Kasumi-1 (cell line): ENCODE measurements around the gene POLR1B.
"Not testable (repeated sequence)": the region's sequence is repeated elsewhere in the genome, so short reads cannot be mapped to it uniquely, and the experiment has no call there.

Source experiments
- DNase-seq, 2 experiments: peaks; one replicate each; lab custom pipeline; 2025; lab: John Stamatoyannopoulos, UW

Gene POLR1B, protein sequence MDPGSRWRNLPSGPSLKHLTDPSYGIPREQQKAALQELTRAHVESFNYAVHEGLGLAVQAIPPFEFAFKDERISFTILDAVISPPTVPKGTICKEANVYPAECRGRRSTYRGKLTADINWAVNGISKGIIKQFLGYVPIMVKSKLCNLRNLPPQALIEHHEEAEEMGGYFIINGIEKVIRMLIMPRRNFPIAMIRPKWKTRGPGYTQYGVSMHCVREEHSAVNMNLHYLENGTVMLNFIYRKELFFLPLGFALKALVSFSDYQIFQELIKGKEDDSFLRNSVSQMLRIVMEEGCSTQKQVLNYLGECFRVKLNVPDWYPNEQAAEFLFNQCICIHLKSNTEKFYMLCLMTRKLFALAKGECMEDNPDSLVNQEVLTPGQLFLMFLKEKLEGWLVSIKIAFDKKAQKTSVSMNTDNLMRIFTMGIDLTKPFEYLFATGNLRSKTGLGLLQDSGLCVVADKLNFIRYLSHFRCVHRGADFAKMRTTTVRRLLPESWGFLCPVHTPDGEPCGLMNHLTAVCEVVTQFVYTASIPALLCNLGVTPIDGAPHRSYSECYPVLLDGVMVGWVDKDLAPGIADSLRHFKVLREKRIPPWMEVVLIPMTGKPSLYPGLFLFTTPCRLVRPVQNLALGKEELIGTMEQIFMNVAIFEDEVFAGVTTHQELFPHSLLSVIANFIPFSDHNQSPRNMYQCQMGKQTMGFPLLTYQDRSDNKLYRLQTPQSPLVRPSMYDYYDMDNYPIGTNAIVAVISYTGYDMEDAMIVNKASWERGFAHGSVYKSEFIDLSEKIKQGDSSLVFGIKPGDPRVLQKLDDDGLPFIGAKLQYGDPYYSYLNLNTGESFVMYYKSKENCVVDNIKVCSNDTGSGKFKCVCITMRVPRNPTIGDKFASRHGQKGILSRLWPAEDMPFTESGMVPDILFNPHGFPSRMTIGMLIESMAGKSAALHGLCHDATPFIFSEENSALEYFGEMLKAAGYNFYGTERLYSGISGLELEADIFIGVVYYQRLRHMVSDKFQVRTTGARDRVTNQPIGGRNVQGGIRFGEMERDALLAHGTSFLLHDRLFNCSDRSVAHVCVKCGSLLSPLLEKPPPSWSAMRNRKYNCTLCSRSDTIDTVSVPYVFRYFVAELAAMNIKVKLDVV

DNA sequence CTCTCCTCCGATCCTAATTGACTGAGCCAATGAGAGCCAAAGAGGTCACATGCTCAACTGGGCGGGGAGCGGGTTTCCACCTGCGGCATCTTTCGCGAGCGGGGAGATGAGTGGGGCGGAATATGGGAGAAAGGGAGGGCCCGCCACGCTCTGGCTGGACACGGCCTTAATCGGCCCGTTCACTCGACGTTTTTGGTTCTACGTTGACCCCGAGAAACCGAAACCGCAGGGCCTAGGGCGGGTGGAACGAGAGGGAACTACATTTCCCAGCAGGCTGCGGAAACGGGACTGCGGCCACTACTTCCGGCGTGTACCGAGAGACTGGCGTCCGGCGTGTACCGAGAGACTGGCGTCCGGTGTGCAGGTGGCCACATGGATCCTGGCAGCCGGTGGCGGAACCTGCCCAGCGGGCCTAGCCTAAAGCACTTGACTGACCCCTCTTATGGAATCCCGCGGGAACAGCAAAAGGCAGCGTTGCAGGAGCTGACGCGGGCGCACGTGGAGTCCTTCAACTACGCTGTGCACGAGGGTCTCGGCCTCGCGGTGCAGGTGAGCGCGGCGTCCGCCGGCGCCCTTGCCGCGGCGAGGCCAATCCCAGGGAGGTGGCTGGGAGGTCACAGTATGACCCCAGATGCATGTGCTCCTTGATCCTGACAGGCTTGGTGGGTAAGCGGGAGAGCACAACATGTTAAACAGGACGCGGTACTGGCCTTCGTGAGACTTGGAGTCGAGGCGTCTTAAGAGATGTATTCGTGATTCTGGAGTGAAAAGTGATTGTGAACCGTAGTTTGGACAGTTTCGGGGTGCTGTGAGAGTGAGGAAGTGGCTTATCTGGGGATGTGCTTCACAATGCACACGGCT lies at the start of gene POLR1B:
Gene POLR1B (plus strand): TSS at position 343 of the 861 bp plus-strand sequence. CDS start 30 bp downstream, at position 373.
- peak; percentile 83 to 85 for DNase-seq

DNA sequence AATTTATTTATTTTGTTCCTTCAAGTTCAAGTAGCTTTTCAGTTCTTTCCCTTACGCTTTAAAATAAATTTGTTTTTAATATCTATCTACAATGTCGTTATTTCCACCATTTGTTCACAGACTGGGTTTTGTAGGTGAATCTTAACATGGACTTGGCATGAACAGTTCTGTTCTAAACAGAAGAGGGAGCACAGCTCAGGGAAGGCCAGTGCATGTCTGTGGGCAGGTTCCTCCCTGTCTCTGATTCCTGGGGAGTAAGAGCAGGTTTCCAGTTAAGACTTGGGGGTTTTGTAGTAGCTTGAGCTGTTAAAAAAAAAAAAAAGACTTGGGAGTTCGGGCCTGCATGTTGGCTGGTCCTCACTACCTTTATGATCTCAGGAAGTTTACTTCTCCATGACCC lies 49.2 kb upstream of the POLR1B start:
- peak; percentile 12 to 29 for DNase-seq

DNA sequence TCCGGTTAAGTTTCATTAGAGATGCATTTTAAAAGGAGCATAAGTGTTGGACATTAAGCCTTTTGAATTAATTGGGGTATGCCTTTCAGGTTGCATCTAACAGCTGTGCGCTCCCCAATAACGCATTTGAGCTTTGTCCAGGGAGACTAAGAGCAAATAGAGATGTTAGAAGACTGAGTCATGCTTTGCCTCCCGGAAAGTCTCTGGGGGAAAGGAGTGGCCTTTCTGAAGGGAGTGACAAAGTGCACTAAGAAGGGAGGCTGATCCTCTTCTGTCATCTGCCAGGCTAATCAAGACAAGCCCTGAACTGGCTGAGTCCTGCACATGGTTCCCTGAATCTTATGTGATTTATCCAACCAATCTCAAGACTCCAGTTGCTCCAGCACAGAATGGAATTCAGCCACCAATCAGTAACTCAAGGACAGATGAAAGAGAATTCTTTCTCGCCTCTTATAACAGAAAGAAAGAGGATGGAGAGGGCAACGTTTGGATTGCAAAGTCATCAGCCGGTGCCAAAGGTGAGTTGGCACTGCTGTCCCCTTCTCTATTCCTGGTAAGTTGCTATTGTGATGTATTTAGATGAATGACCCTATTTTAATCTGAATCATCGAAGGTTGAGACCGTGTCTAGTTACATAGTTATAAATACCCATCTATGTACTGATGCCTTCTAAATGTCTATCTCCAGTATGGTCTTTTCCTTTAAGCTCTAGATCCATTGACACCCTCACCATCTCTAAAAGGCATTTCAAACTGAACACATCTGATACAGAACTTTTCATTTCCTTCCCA lies 48.2 kb upstream of the POLR1B start:
- no peak for DNase-seq

DNA sequence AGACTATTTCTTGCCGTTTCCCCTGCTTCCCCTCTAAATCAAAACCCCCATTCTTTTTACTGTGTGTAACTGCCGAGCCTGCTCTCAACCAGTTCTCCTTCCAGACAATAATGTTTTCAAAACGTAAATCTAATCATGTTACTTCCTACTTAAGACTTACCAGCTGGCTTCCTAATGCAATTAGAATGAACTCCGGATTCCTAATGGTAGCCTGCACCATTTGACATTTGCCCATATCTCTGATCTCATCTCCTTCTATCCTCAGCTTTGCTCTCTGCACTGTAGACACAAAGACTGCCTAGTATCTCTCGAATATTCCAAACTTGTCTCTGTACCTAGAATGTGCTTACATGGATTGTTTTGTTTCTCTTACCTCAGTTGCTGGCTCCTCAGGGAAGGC lies 47.4 kb upstream of the POLR1B start:
- no peak for DNase-seq

DNA sequence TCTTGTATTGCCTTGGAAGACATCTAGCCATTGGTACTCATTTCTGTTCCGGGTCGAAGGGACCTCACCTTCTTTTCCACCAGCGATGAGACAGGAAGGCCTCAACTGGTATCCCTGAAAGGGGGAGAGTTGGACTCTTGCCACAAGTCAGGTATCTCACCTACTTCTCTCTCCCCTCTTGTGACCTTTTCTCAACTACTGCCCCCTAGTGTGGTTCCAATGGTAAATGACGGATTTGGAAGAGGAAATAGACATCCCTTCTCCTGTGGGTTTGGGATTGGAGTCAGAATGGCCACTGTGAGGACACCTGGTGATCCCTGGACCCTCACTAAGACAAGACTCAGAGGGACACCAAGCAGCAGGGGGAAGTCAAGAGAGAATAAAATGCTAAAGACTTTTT lies 46.4 kb upstream of the POLR1B start:
- DNase-seq = not testable (repeated sequence)

DNA sequence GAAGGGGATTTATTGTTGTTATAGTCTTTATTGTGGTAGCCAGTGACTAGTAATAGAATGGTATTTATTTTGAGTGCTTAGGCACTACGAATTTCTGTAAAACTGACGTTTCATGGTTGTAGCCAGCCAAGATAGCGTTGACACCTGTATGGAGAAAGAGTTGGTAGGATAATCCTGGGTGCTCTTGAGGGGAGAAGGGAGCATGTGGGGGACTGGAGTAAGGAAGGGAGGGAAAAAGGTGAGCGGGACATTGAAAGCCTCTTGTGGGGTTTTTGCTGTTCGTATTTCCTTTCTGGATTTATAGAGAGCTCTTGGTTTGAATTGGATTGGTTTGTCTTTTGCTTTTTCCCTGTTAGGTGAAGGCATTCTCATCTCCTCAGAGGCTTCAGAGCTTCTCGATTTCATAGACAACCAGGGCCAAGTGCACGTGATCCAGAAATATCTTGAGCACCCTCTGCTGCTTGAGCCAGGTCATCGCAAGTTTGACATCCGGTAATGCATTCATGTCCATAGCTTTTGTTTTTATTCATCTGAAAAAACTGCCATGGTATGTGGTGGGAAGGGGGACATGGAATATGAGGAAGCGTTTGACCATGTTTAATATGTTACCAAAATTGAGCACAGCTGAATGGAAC lies 41.3 kb upstream of the POLR1B start:
- DNase-seq = peak; percentile 52 to 57

DNA sequence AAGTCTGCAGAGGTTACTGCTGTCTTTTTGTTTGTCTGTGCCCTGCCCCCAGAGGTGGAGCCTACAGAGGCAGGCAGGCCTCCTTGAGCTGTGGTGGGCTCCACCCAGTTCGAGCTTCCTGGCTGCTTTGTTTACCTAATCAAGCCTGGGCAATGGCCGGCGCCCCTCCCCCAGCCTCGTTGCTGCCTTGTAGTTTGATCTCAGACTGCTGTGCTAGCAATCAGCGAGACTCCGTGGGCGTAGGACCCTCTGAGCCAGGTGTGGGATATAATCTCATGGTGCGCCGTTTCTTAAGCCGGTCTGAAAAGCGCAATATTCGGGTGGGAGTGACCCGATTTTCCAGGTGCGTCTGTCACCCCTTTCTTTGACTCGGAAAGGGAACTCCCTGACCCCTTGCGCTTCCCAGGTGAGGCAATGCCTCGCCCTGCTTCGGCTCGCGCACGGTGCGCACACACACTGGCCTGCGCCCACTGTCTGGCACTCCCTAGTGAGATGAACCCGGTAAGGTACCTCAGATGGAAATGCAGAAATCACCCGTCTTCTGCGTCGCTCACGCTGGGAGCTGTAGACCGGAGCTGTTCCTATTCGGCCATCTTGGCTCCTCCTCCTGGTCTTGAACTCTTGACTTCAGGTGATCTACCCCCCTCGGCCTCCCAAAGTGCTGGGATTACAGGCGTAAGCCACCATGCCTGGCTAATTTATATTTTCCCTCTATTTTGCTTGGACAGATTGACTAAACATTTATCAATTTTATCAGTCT lies 32.8 kb upstream of the POLR1B start:
- DNase-seq = not testable (repeated sequence)

DNA sequence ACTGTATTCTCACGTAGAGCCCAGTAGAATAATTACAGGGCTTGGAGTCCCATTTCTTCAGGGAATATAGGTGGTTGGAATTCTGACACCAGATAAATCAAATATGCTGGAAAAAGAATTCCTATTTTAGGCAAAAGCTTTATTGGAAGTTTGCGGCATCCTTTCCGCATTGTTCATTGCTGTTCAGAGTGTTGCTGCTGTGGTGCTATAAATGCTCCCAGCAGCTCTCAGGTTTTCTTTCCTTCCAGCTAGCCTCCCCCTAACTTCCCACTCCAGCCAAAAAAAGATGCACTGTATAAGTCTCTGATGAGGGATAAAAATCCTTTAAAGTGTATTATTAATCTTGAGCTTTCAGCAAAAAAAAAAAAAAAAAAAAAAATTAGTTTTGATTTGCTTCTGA lies 25.5 kb upstream of the POLR1B start:
- DNase-seq = no peak

DNA sequence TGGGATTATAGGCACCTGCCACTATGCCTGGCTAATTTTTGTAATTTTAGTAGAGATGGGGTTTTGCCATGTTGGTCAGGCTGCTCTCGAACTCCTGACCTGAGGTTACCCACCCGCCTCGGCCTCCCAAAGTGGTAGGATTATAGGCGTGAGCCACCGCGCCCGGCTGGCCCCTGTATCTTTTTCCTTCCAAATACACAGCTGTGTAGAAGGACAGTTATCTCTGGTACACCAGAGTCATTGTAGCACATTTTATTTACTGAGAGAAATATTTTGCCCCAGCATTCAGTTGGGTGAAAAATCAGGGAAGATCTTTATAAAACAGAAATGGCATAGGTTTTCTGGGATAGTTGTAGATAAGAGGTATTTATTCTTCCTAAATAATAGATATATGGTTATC lies 23.5 kb upstream of the POLR1B start:
- DNase-seq = no peak

DNA sequence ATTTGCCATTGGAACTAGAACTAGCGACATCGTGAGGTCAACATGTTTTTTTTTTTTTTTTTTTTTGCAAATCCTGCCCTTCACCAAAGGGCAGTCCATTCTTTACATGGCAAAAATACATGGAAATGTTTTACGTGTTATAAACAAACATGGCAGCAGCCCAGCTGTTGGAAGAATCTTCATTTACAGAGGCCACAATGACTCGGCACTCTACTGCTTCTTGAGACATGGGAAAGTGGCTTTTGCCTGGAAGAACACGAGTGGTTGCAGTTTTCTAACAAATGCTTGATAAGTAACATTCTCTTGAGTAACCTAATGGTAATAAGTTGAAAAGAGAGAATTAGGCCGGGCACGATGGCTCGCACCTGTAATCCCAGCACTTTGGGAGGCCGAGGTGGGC lies 22.8 kb upstream of the POLR1B start:
- DNase-seq = no peak

DNA sequence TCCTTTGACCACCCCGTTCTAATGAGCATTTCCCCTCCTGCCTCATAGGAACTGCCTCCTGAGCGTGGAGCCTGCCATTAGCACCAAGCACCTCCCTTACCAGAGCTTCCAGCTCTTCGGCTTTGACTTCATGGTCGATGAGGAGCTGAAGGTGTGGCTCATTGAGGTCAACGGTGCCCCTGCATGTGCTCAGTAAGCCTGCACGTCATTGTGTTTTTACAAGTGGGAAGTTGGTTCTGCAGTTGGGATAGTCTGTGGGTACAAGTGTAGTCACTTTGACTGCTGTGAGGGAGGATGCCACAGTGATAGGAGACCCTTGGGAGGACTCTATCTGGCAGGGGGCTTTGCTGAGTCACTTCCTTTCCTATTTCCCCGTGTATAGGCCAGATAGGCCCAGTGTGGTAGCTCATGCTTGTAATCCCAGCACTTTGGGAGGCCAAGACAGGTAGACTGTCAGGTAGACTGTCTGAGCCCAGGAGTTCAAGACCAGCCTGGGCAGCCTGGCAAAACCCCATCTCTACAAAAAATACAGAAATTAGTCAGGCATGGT lies 22.0 kb upstream of the POLR1B start:
- DNase-seq = no peak

DNA sequence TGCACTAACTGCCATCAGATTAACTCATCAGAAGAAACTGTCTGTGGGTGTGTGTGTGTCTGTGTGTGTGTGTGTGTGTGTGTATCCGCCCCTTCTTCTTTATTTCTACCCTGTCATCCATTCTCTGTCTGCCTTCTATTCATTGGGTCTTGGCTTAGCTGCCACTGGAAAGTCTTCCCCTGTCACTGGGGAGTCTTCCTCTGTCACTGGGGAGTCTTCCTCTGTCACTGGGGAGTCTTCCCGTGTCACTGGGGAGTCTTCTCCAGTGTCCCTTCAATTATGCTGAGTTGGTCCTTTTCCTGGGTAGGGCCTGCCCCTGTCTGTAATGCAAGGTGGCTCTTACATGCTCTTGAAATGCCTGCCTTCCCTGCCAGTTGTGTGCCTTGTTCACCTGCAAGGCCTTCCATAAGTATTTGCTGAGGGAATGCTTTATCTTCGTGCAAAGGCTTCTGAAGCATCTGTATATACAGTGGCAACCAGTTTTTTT lies 18.9 kb upstream of the POLR1B start:
- no peak for DNase-seq

DNA sequence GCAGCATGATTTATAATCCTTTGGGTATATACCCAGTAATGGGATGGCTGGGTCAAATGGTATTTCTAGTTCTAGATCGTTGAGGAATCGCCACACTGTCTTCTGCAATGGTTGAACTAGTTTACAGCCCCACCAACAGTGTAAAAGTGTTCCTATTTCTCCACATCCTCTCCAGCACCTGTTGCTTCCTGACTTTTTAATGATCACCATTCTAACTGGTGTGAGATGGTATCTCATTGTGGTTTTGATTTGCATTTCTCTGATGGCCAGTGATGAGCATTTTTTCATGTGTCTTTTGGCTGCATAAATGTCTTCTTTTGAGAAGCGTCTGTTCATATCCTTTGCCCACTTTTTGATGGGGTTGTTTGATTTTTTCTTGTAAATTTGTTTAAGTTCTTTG lies 18.0 kb upstream of the POLR1B start:
- not testable (repeated sequence) for DNase-seq

DNA sequence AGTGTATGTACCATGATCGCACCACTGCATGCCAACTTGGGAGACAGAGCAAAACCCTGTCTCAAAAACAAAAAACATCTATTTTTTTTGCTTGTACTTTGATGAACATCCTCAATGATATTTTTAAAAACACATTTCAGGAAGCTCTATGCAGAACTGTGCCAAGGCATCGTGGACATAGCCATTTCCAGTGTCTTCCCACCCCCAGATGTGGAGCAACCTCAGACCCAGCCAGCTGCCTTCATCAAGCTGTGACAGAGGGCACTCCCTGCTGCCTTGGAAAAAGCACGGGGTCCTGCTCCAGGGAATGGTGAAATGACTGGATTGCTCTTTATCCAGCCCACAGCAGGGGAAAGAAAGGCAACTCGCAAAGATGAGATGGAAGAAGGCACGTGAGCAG lies 13.7 kb upstream of the POLR1B start:
- no peak for DNase-seq

DNA sequence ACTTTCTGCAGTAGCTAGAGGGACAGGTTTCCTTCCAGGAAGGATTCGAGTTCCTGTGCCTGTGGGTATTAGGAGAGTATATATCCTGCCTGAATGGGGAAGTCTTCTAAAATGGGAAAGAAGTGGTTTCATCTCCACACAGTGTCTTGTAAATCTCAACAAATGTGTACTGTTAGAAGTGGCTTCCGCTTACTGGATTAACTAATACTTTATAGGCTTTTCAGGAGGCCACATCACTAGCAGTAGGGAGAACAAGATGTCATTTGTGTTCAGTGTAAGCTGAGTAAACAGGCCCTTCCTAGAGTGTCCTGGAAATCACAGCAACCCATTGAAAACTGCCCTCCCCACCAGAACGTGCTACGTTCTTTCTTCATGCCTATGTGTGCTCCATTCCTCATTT lies 12.5 kb upstream of the POLR1B start:
- peak; percentile 66 to 76 for DNase-seq

DNA sequence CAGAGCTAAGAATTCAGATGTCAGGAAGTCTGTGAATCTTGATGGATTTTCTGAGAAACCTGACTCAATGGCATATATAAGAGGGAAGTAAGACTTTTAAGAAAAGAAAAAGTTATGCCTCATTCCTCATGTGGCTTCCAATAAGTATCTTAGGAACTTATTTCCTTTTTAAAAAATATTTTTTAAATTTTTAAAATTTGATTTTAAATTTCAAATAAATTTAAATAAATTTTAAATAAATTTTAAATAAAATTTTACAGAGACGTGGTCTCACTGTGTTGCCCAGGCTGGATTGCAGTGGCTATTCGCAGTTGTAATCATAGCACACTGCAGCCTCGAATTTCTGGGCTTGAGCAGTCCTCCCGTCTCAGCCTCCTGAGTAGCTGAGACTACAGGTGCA lies 11.5 kb upstream of the POLR1B start:
- DNase-seq = no peak

DNA sequence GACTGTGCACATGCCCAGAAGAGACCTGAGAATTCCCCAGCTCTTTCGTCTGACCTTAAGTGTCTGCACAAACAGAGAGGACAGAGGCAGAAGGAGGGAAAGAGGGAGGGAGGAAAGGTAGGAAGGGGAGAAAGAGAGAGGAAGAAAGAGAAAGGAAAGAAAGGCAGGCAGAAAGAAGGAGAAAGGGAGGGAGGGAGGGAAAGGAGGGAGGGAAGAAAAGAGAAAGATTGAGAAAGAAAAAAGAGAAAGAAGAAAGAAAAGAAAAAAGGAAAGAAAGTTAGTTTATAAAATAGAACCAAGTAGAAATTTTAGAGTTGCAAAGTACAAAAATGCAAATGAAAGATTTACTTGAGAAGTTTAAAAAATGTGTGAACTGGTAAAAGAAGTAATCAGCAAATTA lies 7.4 kb upstream of the POLR1B start:
- DNase-seq = no peak

DNA sequence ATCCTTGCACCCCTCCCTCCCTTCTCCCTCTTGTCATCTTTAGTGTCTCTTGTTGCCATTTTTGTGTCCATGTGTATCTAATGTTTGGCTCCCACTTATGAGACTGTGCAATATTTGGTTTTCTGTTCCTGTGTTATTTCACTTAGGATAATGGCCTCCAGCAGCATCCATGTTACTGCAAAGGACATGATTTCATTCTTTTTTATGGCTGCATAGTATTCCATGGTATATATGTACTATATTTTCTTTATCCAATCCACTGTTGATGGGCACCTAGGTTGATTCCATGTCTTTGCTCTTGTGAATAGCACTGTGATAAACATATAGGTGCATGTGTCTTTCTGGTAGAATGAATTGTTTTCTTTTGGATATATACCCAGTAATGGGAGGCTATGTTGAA lies 5.6 kb upstream of the POLR1B start:
- DNase-seq = not testable (repeated sequence)

DNA sequence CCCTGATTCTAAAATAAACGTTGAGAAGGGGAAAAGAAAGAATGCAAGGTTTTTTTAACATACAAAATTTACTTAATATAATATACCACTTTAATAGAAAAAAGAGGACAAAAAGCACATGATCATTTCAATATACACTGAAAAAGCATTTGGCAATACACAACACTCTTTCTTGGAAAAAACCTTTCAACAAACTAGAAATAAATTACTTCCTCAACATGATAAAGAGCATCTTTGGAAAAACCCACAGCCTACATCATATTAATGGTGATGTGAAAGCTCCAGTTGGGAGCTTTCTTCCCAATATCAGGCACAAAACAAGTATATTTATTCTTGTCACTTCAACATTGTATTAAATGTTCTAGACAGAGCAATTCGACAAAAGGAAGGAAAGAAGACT lies 3.0 kb upstream of the POLR1B start:
- DNase-seq = no peak
